HCT116 (cell line): Measurements from ENCODE around the gene WTAP. TPM values are rescaled to one million over a fixed set of nuclear protein-coding genes. Genes with fewer than 3 reads are reported as not detected.

ENCODE experiments used
- ATAC-seq: fragments of 200-7000 bp; cut with Tn5 transposase; 2 replicates; pipeline ENCODE4 v1.9.1; 2020; ENCODE audit warnings: mild to moderate bottlenecking, moderate library complexity
- BruUV-seq: library from RNA; stranded (reverse); fragments of 400-500 nt; replicated peaks from 2 replicates; lab custom pipeline; 2021; lab: Mats Ljungman, UMichigan
- CTCF ChIA-PET: fragments of 300-600 bp; sonication (Branson Sonifier 250); formaldehyde crosslinking; loops from one replicate; lab custom pipeline; 2021; ENCODE audit warnings: antibody characterized with exemption; lab: Charles Lee
- POLR2A ChIA-PET: fragments of 300-600, 350-600 bp; sonication (Branson Sonifier 250); formaldehyde crosslinking; loops from one replicate; lab custom pipeline; 2021; ENCODE audit warnings: antibody characterized with exemption; lab: Charles Lee
- RAD21 ChIA-PET, 2 experiments: fragments of 300-600 bp; sonication (Branson Sonifier 250); formaldehyde crosslinking; loops; one replicate each; lab custom pipeline; 2023; ENCODE audit warnings: low total read pairs in 2 of 2; ENCODE audit not compliant: uncharacterized antibody in 2 of 2, unreplicated experiment in 2 of 2, low non-redundant PET in 1 of 2; lab: Charles Lee
- DNase-seq: peaks from one replicate; pipeline ENCODE4 v3.0.0-alpha.2; 2010; ENCODE audit warnings: low read depth, low spot score
- H2AFZ ChIP-seq: fragments of 200-600 bp; shearing (Covaris generic), sonication (generic); 2 replicates; pipeline ENCODE4 v1.6.1; 2017; ENCODE audit warnings: low read depth, mixed run types, mixed read lengths, antibody characterized with exemption, low read length; ENCODE audit not compliant: poor library complexity, severe bottlenecking
- H3K27ac ChIP-seq: 2 replicates; pipeline ENCODE4 v1.5.1; 2012; ENCODE audit warnings: low read depth, low read length
- H3K27me3 ChIP-seq: fragments of 200-600 bp; sonication (generic); 2 replicates; pipeline ENCODE4 v1.6.1; 2016; ENCODE audit warnings: mixed run types, low read length, mixed read lengths; ENCODE audit not compliant: insufficient read depth
- H3K36me3 ChIP-seq, 2 experiments: fragments of 200-500 bp in 1 of 2; fragments of 200-600 bp in 1 of 2; sonication (Bioruptor generic) in 1 of 2; sonication (generic) in 1 of 2; 2 replicates each; pipeline versions ENCODE4 v1.5.1 to v1.6.1; 2014 to 2016; ENCODE audit warnings: low read length in 2 of 2, inconsistent platforms in 1 of 2, mixed read lengths in 1 of 2, mixed run types in 1 of 2; ENCODE audit not compliant: insufficient read depth in 2 of 2, control insufficient read depth in 1 of 2
- H3K4me1 ChIP-seq, 2 experiments: fragments of 200-600 bp in 1 of 2; sonication (generic) in 1 of 2; 2 replicates each; pipeline versions ENCODE4 v1.5.1 to v1.6.1; 2012 to 2017; ENCODE audit warnings: low read length in 2 of 2, inconsistent platforms in 1 of 2, mild to moderate bottlenecking in 1 of 2, mixed read lengths in 1 of 2, mixed run types in 1 of 2, moderate library complexity in 1 of 2; ENCODE audit not compliant: insufficient read depth in 2 of 2, control insufficient read depth in 1 of 2
- H3K4me2 ChIP-seq: fragments of 200-600 bp; sonication (generic); 2 replicates; pipeline ENCODE4 v1.6.1; 2017; ENCODE audit warnings: mixed run types, low read length, mixed read lengths
- H3K4me3 ChIP-seq, 2 experiments: fragments of 200-600 bp in 1 of 2; sonication (generic) in 1 of 2; replicated peaks in 1 of 2; 2 replicates each; pipeline ENCODE4 v1.5.1; 2011 to 2016; ENCODE audit warnings: low read length in 2 of 2, control low read depth in 1 of 2, low read depth in 1 of 2, mild to moderate bottlenecking in 1 of 2, mixed read lengths in 1 of 2, mixed run types in 1 of 2
- H3K79me2 ChIP-seq: fragments of 200-600 bp; sonication (generic); 2 replicates; pipeline ENCODE4 v1.6.1; 2017; ENCODE audit warnings: mild to moderate bottlenecking, mixed run types, low read length, moderate library complexity, mixed read lengths; ENCODE audit not compliant: insufficient read depth
- H3K9ac ChIP-seq: fragments of 200-600 bp; sonication (generic); 2 replicates; pipeline ENCODE4 v1.6.1; 2016; ENCODE audit warnings: low read length, mixed read lengths
- H3K9me2 ChIP-seq: fragments of 200-600 bp; sonication (generic), shearing (Covaris generic); 2 replicates; pipeline ENCODE4 v1.6.1; 2017; ENCODE audit warnings: mixed run types, mild to moderate bottlenecking, moderate library complexity; ENCODE audit not compliant: insufficient read depth
- H3K9me3 ChIP-seq, 2 experiments: fragments of 200-500 bp in 1 of 2; fragments of 200-600 bp in 1 of 2; sonication (Bioruptor generic) in 1 of 2; sonication (generic) in 1 of 2; 2 replicates each; pipeline ENCODE4 v1.6.1; 2014 to 2017; ENCODE audit warnings: low read length in 2 of 2, mixed read lengths in 2 of 2, inconsistent platforms in 1 of 2, low read depth in 1 of 2, mild to moderate bottlenecking in 1 of 2, mixed run types in 1 of 2, moderate library complexity in 1 of 2; ENCODE audit not compliant: control insufficient read depth in 1 of 2, insufficient read depth in 1 of 2
- H4K20me1 ChIP-seq: fragments of 200-600 bp; sonication (generic), shearing (Covaris generic); 2 replicates; pipeline ENCODE4 v1.6.1; 2017; ENCODE audit warnings: mixed run types, mild to moderate bottlenecking, moderate library complexity; ENCODE audit not compliant: insufficient read depth
- ATF3 ChIP-seq: IDR thresholded peaks from 2 replicates; pipeline ENCODE4 v1.6.1; 2012
- CBX3 ChIP-seq: IDR thresholded peaks from 2 replicates; pipeline ENCODE4 v1.6.1; 2012; ENCODE audit warnings: low read depth
- CTCF ChIP-seq, 3 experiments: fragments of 200-600 bp in 1 of 3; sonication (generic) in 1 of 3; IDR thresholded peaks in 2 of 3; conservative IDR thresholded peaks in 1 of 3; 2 replicates each; pipeline ENCODE4 v1.5.1; 2012 to 2017; ENCODE audit warnings: low read depth in 2 of 3, low read length in 2 of 3, antibody characterized with exemption in 1 of 3, borderline replicate concordance in 1 of 3, control low read depth in 1 of 3, mild to moderate bottlenecking in 1 of 3, mixed read lengths in 1 of 3, mixed run types in 1 of 3, moderate library complexity in 1 of 3; ENCODE audit not compliant: insufficient read depth in 1 of 3
- ELF1 ChIP-seq: IDR thresholded peaks from 2 replicates; pipeline ENCODE4 v1.6.1; 2012; ENCODE audit warnings: low read depth, borderline replicate concordance
- EZH2phosphoT487 ChIP-seq: fragments of 200-600 bp; IDR thresholded peaks from 2 replicates; pipeline ENCODE4 v1.6.1; 2018; ENCODE audit warnings: antibody characterized with exemption, borderline replicate concordance
- JUND ChIP-seq: IDR thresholded peaks from 2 replicates; pipeline ENCODE4 v1.6.1; 2012
- POLR2A ChIP-seq: IDR thresholded peaks from 2 replicates; pipeline ENCODE4 v1.7.0; 2011; ENCODE audit warnings: borderline replicate concordance; ENCODE audit not compliant: insufficient read depth, insufficient read length; ENCODE audit errors: extremely low read depth
- REST ChIP-seq: IDR thresholded peaks from 2 replicates; pipeline ENCODE4 v1.6.1; 2012; ENCODE audit warnings: low read depth
- SP1 ChIP-seq: IDR thresholded peaks from 2 replicates; pipeline ENCODE4 v1.6.1; 2012; ENCODE audit warnings: low read depth
- TCF7L2 ChIP-seq: IDR thresholded peaks from 2 replicates; pipeline ENCODE4 v1.7.0; 2011; ENCODE audit warnings: borderline replicate concordance, inconsistent platforms; ENCODE audit not compliant: insufficient read depth, insufficient read length; ENCODE audit errors: extremely low read depth
- YY1 ChIP-seq: IDR thresholded peaks from 2 replicates; pipeline ENCODE4 v1.6.1; 2011; ENCODE audit warnings: low read length, low read depth, moderate library complexity, mild to moderate bottlenecking; ENCODE audit not compliant: insufficient replicate concordance; ENCODE audit errors: extremely low read depth
- ZFX ChIP-seq: fragments of 450-650 bp; IDR thresholded peaks from 2 replicates; pipeline ENCODE4 v1.6.1; 2017
- ZNF274 ChIP-seq: fragments of 200-500 bp; sonication (Bioruptor generic); IDR thresholded peaks from 2 replicates; pipeline ENCODE4 v1.6.1; 2014; ENCODE audit warnings: mild to moderate bottlenecking, low read depth, low read length, inconsistent platforms
- intact Hi-C: fragments of 100-400 bp; cut with micrococcal nuclease; formaldehyde crosslinking; loops from 2 replicates; pipeline ENCODE4 v1.10.0; 2022
- total RNA-seq: library from RNA; stranded (reverse); gene quantifications from one replicate; pipeline ENCODE4 v1.2.1, GENCODE V29; 2021; ENCODE audit not compliant: unreplicated experiment

WTAP gene
- total RNA-seq, 1 experiment from 2014 or later = 88.6 TPM

- TF ChIP-seq EZH2phosphoT487 (no peak), CTCF (IDR thresholded peaks at IDR 0.05 in 2 of 3, conservative IDR thresholded peaks at IDR 0.05 in 1 of 3; ENCODE audit: borderline replicate concordance in 1 of 3, insufficient read depth in 1 of 3, low read depth in 2 of 3, low read length in 2 of 3) (no peak), ATF3 (no peak), ZFX (peak; percentile 19)
Observed at GRCh38 chr6:159726918-159727716, at the start of gene WTAP (continued).

DNA sequence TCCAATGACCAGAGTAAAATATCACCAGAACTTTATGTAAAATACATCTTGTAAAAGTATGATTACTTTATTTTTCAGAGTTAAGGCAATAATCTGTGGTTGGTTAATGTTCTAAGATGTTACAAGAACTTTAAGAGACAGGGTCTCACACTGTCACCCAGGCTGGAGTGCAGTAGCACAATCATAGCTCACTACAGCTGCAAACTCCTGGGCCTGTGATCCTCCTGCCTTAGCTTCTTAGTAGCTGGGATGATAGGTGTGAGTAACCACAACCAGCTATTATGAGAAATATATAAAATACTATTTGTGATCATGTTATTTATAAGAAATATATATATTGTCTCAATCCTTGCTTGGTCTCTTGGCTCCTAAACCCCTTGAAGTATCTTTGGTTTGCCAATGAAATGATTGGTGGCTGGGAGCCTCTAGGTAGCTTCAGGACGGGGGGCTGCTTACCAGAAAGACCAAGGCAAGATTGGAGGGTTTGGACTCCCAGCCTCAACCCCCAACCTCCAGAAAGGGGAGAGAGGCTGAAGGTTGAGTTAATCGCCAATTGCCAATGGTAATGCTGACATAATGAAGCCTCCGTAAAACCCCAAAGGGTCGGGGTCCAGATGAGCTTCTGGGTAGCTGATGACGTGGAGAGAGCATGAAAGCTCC is 49.7 kb upstream of the WTAP start:
- Histone ChIP-seq H3K4me3 (no peak overlapping the region), H3K27ac (no peak overlapping the region), H3K9ac (no peak overlapping the region), H4K20me1 (no peaks in the 10 kb centered on the region), H3K4me1 (no peaks in the 10 kb centered on the region), H3K79me2 (no peaks in the 10 kb centered on the region), H3K9me3 (no peaks in the 10 kb centered on the region), H3K27me3 (no peaks in the 10 kb centered on the region), H3K4me2 (no peak overlapping the region), H2AFZ (no peak overlapping the region), H3K9me2 (no peaks in the 10 kb centered on the region), H3K36me3 (peaks cover 0 to 7% of the 10 kb centered on the region in 2 experiments; a peak in 2 of 4 replicates)
- RAD21 ChIA-PET = no interaction called here
- no peak for TF ChIP-seq SP1
- TF ChIP-seq ELF1 = no peak
- TF ChIP-seq YY1 = no peak
- TF ChIP-seq JUND = no peak
- no peak for TF ChIP-seq REST
- TF ChIP-seq EZH2phosphoT487 = no peak
- TF ChIP-seq TCF7L2 = no peak
- no peak for TF ChIP-seq CTCF (IDR thresholded peaks at IDR 0.05 in 2 of 3, conservative IDR thresholded peaks at IDR 0.05 in 1 of 3; ENCODE audit: borderline replicate concordance in 1 of 3, insufficient read depth in 1 of 3, low read depth in 2 of 3, low read length in 2 of 3)
- TF ChIP-seq CBX3 = no peak
- TF ChIP-seq POLR2A = no peak
- no peak for TF ChIP-seq ZNF274
- ATAC-seq (no peak), DNase-seq (no peak)
- BruUV-seq = no TSS peak
- intact Hi-C loops = no loop called here
- POLR2A ChIA-PET = no interaction called here
- CTCF ChIA-PET = no interaction called here
